Breast epithelium (tissue), 4 donors: ENCODE measurements around the gene KCNH2. TPM values are rescaled to one million over a fixed set of nuclear protein-coding genes. Genes with fewer than 3 reads are reported as not detected.

Experiments used
- DNase-seq, 2 donors: peaks; one replicate each; pipeline ENCODE4 v3.0.0-alpha.2; 2019; ENCODE audit warnings: low spot score in 2 of 2
- H3K27ac ChIP-seq, 2 donors: fragments of 200-600 bp; sonication (generic) in 1 of 2; one replicate each; pipeline ENCODE4 v1.5.1; 2016 to 2019; ENCODE audit warnings: mild to moderate bottlenecking in 1 of 2
- H3K27me3 ChIP-seq, 2 donors: fragments of 200-600 bp; sonication (generic) in 1 of 2; one replicate each; pipeline versions ENCODE4 v1.5.1 to v1.6.0; 2017 to 2019; ENCODE audit warnings: control low read depth in 1 of 2, mild to moderate bottlenecking in 1 of 2
- H3K36me3 ChIP-seq: fragments of 200-600 bp; one replicate; pipeline ENCODE4 v1.5.1; 2019
- H3K4me1 ChIP-seq, 2 donors: fragments of 200-600 bp; sonication (generic); one replicate each; pipeline ENCODE4 v1.5.1; 2016 to 2019; ENCODE audit warnings: control low read depth in 1 of 2
- H3K4me3 ChIP-seq, 3 donors: fragments of 200-600 bp; sonication (generic); 1 replicate in 2 of 3; 2 replicates in 1 of 3; pipeline ENCODE4 v1.5.1; 2016 to 2019; ENCODE audit warnings: mild to moderate bottlenecking in 3 of 3, moderate library complexity in 2 of 3
- H3K9me3 ChIP-seq, 2 donors: fragments of 200-600 bp; sonication (generic) in 1 of 2; one replicate each; pipeline ENCODE4 v1.5.1; 2016 to 2019; ENCODE audit warnings: control low read depth in 1 of 2
- POLR2A ChIP-seq: fragments of 450-650 bp; IDR thresholded peaks from one replicate; pipeline ENCODE4 v1.6.1; 2016; ENCODE audit warnings: antibody characterized with exemption, mild to moderate bottlenecking, moderate library complexity
- POLR2AphosphoS5 ChIP-seq, 3 donors: sonication (generic); formaldehyde crosslinking; IDR thresholded peaks; one replicate each; pipeline ENCODE4 v1.6.1; 2017; ENCODE audit warnings: antibody characterized with exemption in 3 of 3
- intact Hi-C: fragments of 100-400 bp; cut with DNase I; formaldehyde crosslinking; loops from one replicate; pipeline ENCODE4 v1.15.1; 2023; ENCODE audit warnings: low total_unique reads
- total RNA-seq, 3 donors: library from RNA; depleted of rRNA; stranded (reverse); fragments of >200 nt; gene quantifications; one replicate each; pipeline ENCODE4 v1.1.0, GENCODE V29; 2016
- TF ChIP-seq, protein P1 (sequence below), 3 donors: fragments of 450-650 bp; IDR thresholded peaks; one replicate each; pipeline ENCODE4 v1.5.1; 2016 to 2017; ENCODE audit warnings: antibody characterized with exemption in 3 of 3, mild to moderate bottlenecking in 3 of 3, moderate library complexity in 3 of 3

Gene KCNH2
- total RNA-seq, 3 donors from 2014 or later = under 0.01 to 0.29 (median 0.16) TPM

DNA sequence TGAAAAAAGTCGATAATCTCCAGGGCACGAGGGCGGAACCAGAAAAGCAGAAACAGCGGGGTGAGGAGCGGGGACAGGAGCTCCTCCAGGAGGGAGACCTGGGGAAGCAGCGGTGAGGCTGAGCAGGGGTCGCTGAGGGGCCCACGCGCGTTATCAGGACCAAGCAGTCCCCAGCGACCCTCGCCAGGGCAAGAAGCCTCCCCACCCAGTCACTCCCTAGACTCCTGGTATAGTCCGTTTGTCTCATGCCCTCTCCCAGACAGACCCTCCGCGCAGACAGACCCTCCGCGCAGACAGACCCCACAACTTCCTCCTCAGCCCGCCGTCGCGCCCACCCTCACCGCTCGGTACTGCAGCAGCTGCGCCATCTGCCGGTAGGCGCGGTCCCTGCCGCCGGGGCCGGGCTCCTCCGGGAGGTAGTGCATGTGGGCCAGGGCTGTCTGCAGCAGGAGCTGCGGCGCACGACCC lies 39.9 kb upstream of the KCNH2 start:
- no peak overlapping the region for H3K27ac ChIP-seq
- H3K4me3 ChIP-seq = peak overlapping the region in 2 of 3 donors; percentile 34 to 64
- DNase-seq = peak; percentile 30 to 73
- no peaks in the 10 kb centered on the region for H3K9me3 ChIP-seq
- H3K27me3 ChIP-seq = peaks cover 9 to 44% of the 10 kb centered on the region in 2 donors
- peaks cover 8 to 10% of the 10 kb centered on the region in 2 donors for H3K4me1 ChIP-seq
- no peaks in the 10 kb centered on the region for H3K36me3 ChIP-seq
- TF ChIP-seq POLR2A (no peak), POLR2AphosphoS5 (IDR thresholded peaks at IDR 0.05) (no peak)
- TF ChIP-seq, protein P1, sequence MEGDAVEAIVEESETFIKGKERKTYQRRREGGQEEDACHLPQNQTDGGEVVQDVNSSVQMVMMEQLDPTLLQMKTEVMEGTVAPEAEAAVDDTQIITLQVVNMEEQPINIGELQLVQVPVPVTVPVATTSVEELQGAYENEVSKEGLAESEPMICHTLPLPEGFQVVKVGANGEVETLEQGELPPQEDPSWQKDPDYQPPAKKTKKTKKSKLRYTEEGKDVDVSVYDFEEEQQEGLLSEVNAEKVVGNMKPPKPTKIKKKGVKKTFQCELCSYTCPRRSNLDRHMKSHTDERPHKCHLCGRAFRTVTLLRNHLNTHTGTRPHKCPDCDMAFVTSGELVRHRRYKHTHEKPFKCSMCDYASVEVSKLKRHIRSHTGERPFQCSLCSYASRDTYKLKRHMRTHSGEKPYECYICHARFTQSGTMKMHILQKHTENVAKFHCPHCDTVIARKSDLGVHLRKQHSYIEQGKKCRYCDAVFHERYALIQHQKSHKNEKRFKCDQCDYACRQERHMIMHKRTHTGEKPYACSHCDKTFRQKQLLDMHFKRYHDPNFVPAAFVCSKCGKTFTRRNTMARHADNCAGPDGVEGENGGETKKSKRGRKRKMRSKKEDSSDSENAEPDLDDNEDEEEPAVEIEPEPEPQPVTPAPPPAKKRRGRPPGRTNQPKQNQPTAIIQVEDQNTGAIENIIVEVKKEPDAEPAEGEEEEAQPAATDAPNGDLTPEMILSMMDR (IDR thresholded peaks at IDR 0.05) = peak; percentile 73 to 81 (median 76)
- intact Hi-C loops = loop anchor here (10.0 kb wide), 1 partner anchor 97 kb away; no protein-coding TSS in a partner anchor

DNA sequence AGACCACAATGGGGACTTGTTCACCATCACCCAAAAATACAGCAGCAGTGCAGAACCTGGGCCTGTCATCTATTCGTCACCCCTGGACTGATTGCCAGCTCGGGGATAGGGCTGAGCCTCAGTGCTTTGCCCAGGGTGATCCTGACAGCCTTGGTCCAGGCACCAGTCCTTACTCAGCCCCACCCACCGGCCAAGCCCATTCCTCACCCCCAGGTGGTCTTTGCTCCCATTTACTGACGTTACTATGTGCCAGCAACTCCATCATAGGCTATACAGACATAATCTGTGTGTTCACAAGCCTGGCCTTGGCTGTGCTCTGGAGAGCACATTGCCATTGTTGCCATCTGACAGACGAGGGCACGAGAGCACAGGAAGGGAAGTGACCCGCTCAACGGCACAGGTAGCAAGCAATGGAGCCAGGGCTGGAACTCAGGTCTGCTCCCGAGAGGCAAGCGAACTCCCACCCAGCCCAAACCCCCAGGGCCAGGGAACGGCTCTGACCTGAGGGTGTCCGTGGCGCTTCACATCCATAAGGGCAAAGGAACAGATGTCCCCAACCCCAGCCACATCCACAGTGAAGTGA lies 39.3 kb upstream of the KCNH2 start:
- peaks cover 8 to 10% of the 10 kb centered on the region in 2 donors for H3K4me1 ChIP-seq
- no peak for DNase-seq
- H3K4me3 ChIP-seq = peak overlapping the region in 1 of 3 donors; percentile 64
- intact Hi-C loops = loop anchor here (10.0 kb wide), 1 partner anchor 97 kb away; no protein-coding TSS in a partner anchor
- peaks cover 9 to 49% of the 10 kb centered on the region in 2 donors for H3K27me3 ChIP-seq
- TF ChIP-seq POLR2AphosphoS5 (IDR thresholded peaks at IDR 0.05) (no peak), POLR2A (no peak)
- TF ChIP-seq, protein P1 (IDR thresholded peaks at IDR 0.05) = no peak
- no peak overlapping the region for H3K27ac ChIP-seq
- no peaks in the 10 kb centered on the region for H3K36me3 ChIP-seq
- H3K9me3 ChIP-seq = no peaks in the 10 kb centered on the region

DNA sequence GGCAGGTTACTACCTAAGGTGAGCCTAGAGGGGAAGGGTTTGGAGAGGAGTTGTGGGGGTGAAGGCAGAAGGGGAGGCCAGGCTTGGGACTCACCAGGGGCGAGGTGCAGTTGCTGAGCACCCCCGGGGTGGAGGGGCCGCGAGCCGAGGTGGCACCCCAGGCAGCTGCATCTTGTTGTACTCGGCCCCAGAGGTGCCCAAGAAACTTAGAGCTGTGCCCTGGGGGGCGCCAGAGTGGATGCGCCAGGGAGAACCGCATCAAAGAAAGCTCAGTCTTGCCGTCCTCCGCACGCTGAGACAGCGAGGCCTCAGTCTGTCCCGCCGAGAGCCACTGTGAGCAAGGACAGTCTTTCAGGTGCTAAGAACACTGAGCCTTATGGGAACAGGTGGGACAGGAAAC lies 38.8 kb upstream of the KCNH2 start:
- peaks cover 8 to 10% of the 10 kb centered on the region in 2 donors for H3K4me1 ChIP-seq
- DNase-seq = no peak
- peaks cover 9 to 54% of the 10 kb centered on the region in 2 donors for H3K27me3 ChIP-seq
- no peaks in the 10 kb centered on the region for H3K36me3 ChIP-seq
- intact Hi-C loops = loop anchor here (10.0 kb wide), 1 partner anchor 98 kb away; no protein-coding TSS in a partner anchor
- TF ChIP-seq, protein P1 (IDR thresholded peaks at IDR 0.05) = no peak
- no peak for TF ChIP-seq POLR2A
- no peak for TF ChIP-seq POLR2AphosphoS5 (IDR thresholded peaks at IDR 0.05)
- no peak overlapping the region for H3K27ac ChIP-seq
- H3K4me3 ChIP-seq = no peak overlapping the region
- no peaks in the 10 kb centered on the region for H3K9me3 ChIP-seq

DNA sequence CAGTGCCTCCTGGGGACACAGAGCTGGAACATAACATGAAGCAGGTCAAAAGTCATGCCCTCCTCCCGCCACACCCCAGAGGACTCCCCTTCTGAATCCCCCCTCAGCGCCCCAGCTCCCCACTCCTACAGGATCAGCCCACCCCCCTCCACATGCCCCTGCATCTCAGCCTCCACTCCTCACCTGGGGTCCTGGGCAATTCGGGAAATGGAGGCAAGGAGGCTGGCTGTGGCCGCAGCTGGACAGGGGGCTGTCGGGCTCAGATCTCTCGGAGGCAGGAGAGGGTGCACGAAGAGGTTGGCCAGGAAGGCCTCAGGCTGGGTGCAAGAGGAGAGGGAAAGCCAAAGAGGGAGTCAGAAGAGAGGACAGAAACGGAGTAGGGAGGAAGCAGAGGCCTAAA lies 38.4 kb upstream of the KCNH2 start:
- H3K27me3 ChIP-seq = peaks cover 9 to 55% of the 10 kb centered on the region in 2 donors
- TF ChIP-seq, protein P1 (IDR thresholded peaks at IDR 0.05) = no peak
- TF ChIP-seq POLR2AphosphoS5 (IDR thresholded peaks at IDR 0.05) (no peak), POLR2A (no peak)
- H3K36me3 ChIP-seq = no peaks in the 10 kb centered on the region

DNA sequence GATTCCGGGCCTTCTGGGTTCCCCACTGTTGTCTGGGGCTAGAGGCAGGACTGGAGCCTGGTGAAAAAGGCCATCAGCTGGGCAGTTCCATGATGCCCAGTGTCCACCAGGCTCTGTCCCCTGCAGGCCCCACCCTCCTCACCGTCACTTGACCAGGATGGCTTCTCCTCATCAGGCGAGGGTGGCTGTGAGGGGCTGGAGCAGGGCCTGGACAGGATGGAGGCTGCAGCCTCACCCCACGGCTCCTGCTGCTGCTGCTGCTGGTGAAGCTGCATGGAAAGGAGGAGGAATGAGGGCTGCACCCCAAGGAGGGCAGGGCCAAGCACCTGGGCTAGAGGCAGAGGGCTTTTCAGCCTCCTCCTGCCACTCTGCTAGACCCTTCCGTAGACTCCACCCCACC lies 37.8 kb upstream of the KCNH2 start:
- Histone ChIP-seq H3K27ac (no peak overlapping the region), H3K27me3 (peaks cover 9 to 55% of the 10 kb centered on the region in 2 donors), H3K9me3 (no peaks in the 10 kb centered on the region), H3K36me3 (no peaks in the 10 kb centered on the region), H3K4me3 (no peak overlapping the region), H3K4me1 (peaks cover 8 to 10% of the 10 kb centered on the region in 2 donors)
- TF ChIP-seq POLR2A (no peak), POLR2AphosphoS5 (IDR thresholded peaks at IDR 0.05) (no peak)
- TF ChIP-seq, protein P1 (IDR thresholded peaks at IDR 0.05) = no peak
- DNase-seq = no peak
- intact Hi-C loops = loop anchor here (10.0 kb wide), 1 partner anchor 99 kb away; no protein-coding TSS in a partner anchor

More for the DNA sequence above, 38.4 kb upstream of the KCNH2 start:
- Histone ChIP-seq H3K4me3 (no peak overlapping the region), H3K27ac (no peak overlapping the region), H3K9me3 (no peaks in the 10 kb centered on the region), H3K4me1 (peaks cover 8 to 10% of the 10 kb centered on the region in 2 donors)
- intact Hi-C loops = loop anchor here (10.0 kb wide), 1 partner anchor 98 kb away; no protein-coding TSS in a partner anchor
- no peak for DNase-seq
